ENCODE data around the gene OGFOD1. TPM values are rescaled to one million over a fixed set of nuclear protein-coding genes. Genes with fewer than 3 reads are reported as not detected.

The OGFOD1 gene
- total RNA-seq, 6 experiments from 2014 or later: 12.2 to 32.0 (median 17.4) TPM

DNA sequence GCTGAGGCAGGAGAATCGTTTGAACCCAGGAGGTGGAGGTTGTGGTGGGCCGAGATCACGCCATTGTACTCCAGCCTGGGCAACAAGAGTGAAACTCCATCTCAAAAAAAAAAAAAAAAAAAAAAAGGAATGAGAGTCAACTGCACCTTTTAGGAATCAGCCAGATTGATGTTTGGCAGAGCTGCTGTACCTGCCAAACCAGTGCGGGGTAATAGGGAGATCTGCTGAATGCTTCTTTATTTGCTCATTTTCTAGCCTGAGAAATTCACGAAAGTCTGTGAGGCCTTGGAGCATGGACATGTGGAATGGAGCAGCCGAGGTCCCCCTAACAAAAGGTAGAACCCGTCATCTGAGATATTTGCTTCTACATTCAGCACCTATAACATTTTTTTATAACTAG, 18.4 kb downstream of the OGFOD1 start:
- WGBS (ENCODE audit: insufficient coverage, low coverage, low lambda C conversion rate, missing lambda C conversion rate): 98% methylated on average over 6 of the region's 7 CpGs
- H3K9me3 ChIP-seq: no peaks in the 10 kb centered on the region
- intact Hi-C loops (cut with DNase I): no loop called here
- H3K36me3 ChIP-seq: peaks cover 6 to 93% (median 36%) of the 10 kb centered on the region in 4 donors
- no peaks in the 10 kb centered on the region for H3K27me3 ChIP-seq
- DNase-seq (no peak), ATAC-seq (no peak)
- no peak overlapping the region for H3K4me3 ChIP-seq
- TF ChIP-seq POLR2A (IDR thresholded peaks at IDR 0.05): no peak
- TF ChIP-seq, protein P1, sequence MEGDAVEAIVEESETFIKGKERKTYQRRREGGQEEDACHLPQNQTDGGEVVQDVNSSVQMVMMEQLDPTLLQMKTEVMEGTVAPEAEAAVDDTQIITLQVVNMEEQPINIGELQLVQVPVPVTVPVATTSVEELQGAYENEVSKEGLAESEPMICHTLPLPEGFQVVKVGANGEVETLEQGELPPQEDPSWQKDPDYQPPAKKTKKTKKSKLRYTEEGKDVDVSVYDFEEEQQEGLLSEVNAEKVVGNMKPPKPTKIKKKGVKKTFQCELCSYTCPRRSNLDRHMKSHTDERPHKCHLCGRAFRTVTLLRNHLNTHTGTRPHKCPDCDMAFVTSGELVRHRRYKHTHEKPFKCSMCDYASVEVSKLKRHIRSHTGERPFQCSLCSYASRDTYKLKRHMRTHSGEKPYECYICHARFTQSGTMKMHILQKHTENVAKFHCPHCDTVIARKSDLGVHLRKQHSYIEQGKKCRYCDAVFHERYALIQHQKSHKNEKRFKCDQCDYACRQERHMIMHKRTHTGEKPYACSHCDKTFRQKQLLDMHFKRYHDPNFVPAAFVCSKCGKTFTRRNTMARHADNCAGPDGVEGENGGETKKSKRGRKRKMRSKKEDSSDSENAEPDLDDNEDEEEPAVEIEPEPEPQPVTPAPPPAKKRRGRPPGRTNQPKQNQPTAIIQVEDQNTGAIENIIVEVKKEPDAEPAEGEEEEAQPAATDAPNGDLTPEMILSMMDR (IDR thresholded peaks at IDR 0.05): no peak
- no peaks in the 10 kb centered on the region for H3K4me1 ChIP-seq
- no peak overlapping the region for H3K27ac ChIP-seq

DNA sequence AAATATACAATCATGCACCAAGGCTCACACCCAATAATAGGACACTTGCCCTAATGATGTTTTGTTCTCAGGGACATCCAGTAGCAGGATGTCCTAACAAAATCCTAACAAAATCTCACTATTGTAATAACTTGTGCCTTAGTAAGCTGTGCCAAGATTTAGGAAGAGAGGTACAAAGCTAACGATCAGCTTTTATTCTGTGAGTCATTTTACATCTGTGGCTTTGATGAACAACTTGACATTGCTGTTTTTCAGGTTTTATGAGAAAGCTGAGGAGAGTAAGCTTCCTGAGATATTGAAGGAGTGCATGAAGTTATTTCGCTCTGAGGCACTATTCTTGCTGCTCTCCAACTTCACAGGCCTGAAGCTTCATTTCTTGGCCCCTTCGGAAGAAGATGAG, 18.9 kb downstream of the OGFOD1 start:
- H3K9me3 ChIP-seq: no peaks in the 10 kb centered on the region
- DNase-seq (no peak), ATAC-seq (no peak)
- WGBS (ENCODE audit: insufficient coverage, low coverage, low lambda C conversion rate, missing lambda C conversion rate): 85% methylated on average over 3 of the region's 3 CpGs
- intact Hi-C loops (cut with DNase I): no loop called here
- H3K27ac ChIP-seq: no peak overlapping the region
- no peaks in the 10 kb centered on the region for H3K4me1 ChIP-seq
- TF ChIP-seq POLR2A (IDR thresholded peaks at IDR 0.05): no peak
- TF ChIP-seq, protein P1 (IDR thresholded peaks at IDR 0.05): no peak
- peaks cover 6 to 98% (median 38%) of the 10 kb centered on the region in 4 donors for H3K36me3 ChIP-seq
- no peak overlapping the region for H3K4me3 ChIP-seq
- no peaks in the 10 kb centered on the region for H3K27me3 ChIP-seq

DNA sequence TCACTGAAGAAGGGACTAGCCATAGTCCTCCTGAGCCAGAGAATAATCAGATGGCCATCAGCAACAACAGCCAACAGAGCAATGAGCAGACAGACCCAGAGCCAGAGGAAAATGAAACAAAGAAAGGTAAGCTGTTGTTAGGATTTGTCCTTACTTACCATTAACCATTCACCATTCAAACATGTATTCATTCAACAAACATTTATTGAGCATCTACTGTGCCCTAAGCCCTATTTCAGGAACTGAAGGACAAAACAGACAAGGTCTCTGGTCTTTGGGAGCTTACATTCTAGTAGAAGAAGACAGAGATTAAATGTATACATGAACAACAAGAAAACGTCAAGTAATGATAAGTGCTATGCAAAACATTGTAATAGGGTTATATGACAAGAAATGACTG, 19.3 kb downstream of the OGFOD1 start:
- no peaks in the 10 kb centered on the region for H3K27me3 ChIP-seq
- TF ChIP-seq POLR2A (IDR thresholded peaks at IDR 0.05): no peak
- TF ChIP-seq, protein P1 (IDR thresholded peaks at IDR 0.05): no peak
- intact Hi-C loops (cut with DNase I): no loop called here
- DNase-seq (no peak), ATAC-seq (no peak)
- no peaks in the 10 kb centered on the region for H3K9me3 ChIP-seq
- no peak overlapping the region for H3K4me3 ChIP-seq
- no peaks in the 10 kb centered on the region for H3K4me1 ChIP-seq
- peaks cover 6 to 98% (median 39%) of the 10 kb centered on the region in 4 donors for H3K36me3 ChIP-seq
- H3K27ac ChIP-seq: no peak overlapping the region
- 89% methylated on average over 1 of the region's 1 CpG for WGBS (ENCODE audit: insufficient coverage, low coverage, low lambda C conversion rate, missing lambda C conversion rate)

DNA sequence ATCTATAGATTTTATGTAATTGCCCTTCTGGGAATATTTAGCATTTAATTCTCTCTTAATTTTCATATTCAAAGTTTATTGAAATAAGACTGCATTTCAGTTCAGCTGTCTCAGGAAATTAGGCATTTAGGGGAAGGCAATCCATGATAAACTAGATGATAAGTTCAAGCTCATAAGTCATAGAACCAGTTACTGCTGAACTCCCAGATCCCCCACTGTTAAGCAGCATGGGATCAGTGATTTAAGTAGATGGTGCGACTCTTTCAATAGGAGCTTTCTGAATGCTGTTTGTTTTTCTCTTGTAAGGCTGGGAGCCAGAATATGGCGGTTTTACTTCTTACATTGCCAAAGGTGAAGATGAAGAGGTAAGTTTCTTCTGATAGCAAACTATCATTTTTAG, 23.8 kb downstream of the OGFOD1 start:
- Histone ChIP-seq H3K36me3 (peaks cover 0 to 79% (median 31%) of the 10 kb centered on the region in 4 donors), H3K27ac (no peak overlapping the region), H3K9me3 (no peaks in the 10 kb centered on the region), H3K4me1 (no peaks in the 10 kb centered on the region), H3K27me3 (no peaks in the 10 kb centered on the region), H3K4me3 (no peak overlapping the region)
- DNase-seq (no peak), ATAC-seq (no peak)
- intact Hi-C loops (cut with DNase I): no loop called here
- 92% methylated on average over 2 of the region's 2 CpGs for WGBS (ENCODE audit: insufficient coverage, low coverage, low lambda C conversion rate, missing lambda C conversion rate)
- TF ChIP-seq POLR2A (IDR thresholded peaks at IDR 0.05): no peak
- TF ChIP-seq, protein P1 (IDR thresholded peaks at IDR 0.05): no peak

Measured in right lobe of liver (tissue), 6 donors.